WERI-Rb-1 (cell line): Measurements from ENCODE around the gene TOM1L2.

Source experiments
- DNase-seq: peaks from one replicate; pipeline ENCODE4 v3.0.0-alpha.2; 2020
- H3K27ac ChIP-seq: fragments of 250-450 bp; sonication (Bioruptor Pico); 2 replicates; pipeline ENCODE4 v1.5.1; 2020; ENCODE audit warnings: mild to moderate bottlenecking, moderate library complexity
- H3K27me3 ChIP-seq: fragments of 250-450 bp; sonication (Bioruptor Pico); 2 replicates; pipeline ENCODE4 v1.5.1; 2021; ENCODE audit warnings: mild to moderate bottlenecking, low read depth, moderate library complexity; ENCODE audit not compliant: insufficient read depth, severe bottlenecking
- H3K36me3 ChIP-seq: fragments of 250-450 bp; sonication (Bioruptor Pico); 2 replicates; pipeline ENCODE4 v1.5.1; 2020; ENCODE audit warnings: mild to moderate bottlenecking, moderate library complexity
- H3K4me3 ChIP-seq: 2 replicates; pipeline ENCODE4 v1.5.1; 2011; ENCODE audit warnings: low read depth, mild to moderate bottlenecking, control low read depth, low read length
- H3K9me3 ChIP-seq: fragments of 250-450 bp; sonication (Bioruptor Pico); 2 replicates; pipeline ENCODE4 v1.5.1; 2021; ENCODE audit warnings: mild to moderate bottlenecking, moderate library complexity; ENCODE audit not compliant: severe bottlenecking
- CTCF ChIP-seq: IDR thresholded peaks from 2 replicates; pipeline ENCODE4 v1.5.1; 2011; ENCODE audit warnings: low read depth, mild to moderate bottlenecking, control low read depth, inconsistent platforms, low read length

Gene TOM1L2

GRCh38 chr17:18017958-18018357 lies 45.8 kb upstream of the TOM1L2 start:
- H3K9me3 ChIP-seq = no peaks in the 10 kb centered on the region
- no peaks in the 10 kb centered on the region; the same call in 1 of the 2 replicates for H3K36me3 ChIP-seq
- H3K27me3 ChIP-seq = no peaks in the 10 kb centered on the region
- H3K4me3 ChIP-seq = no peak overlapping the region
- no peak overlapping the region for H3K27ac ChIP-seq
- no peak for TF ChIP-seq CTCF
- no peak for DNase-seq

- H3K4me3 ChIP-seq = no peak overlapping the region
- no peaks in the 10 kb centered on the region for H3K9me3 ChIP-seq
- H3K27me3 ChIP-seq = no peaks in the 10 kb centered on the region
- no peak for DNase-seq
- H3K36me3 ChIP-seq = no peaks in the 10 kb centered on the region; the same call in 1 of the 2 replicates
- H3K27ac ChIP-seq = no peak overlapping the region
- no peak for TF ChIP-seq CTCF
Measured at GRCh38 chr17:18016426-18016825, 44.2 kb upstream of the TOM1L2 start.

GRCh38 chr17:18015593-18015992 lies 43.4 kb upstream of the TOM1L2 start:
- H3K27ac ChIP-seq = no peak overlapping the region
- H3K27me3 ChIP-seq = no peaks in the 10 kb centered on the region
- TF ChIP-seq CTCF = no peak
- H3K9me3 ChIP-seq = no peaks in the 10 kb centered on the region
- DNase-seq = no peak
- no peaks in the 10 kb centered on the region for H3K36me3 ChIP-seq
- no peak overlapping the region for H3K4me3 ChIP-seq

GRCh38 chr17:18014006-18014405 lies 41.8 kb upstream of the TOM1L2 start:
- Histone ChIP-seq H3K36me3 (no peaks in the 10 kb centered on the region), H3K4me3 (no peak overlapping the region), H3K27ac (no peak overlapping the region), H3K27me3 (no peaks in the 10 kb centered on the region), H3K9me3 (no peaks in the 10 kb centered on the region)
- no peak for DNase-seq
- TF ChIP-seq CTCF = no peak

- H3K27me3 ChIP-seq = no peaks in the 10 kb centered on the region
Measured at GRCh38 chr17:18011286-18011685, 39.1 kb upstream of the TOM1L2 start.

More at GRCh38 chr17:18011286-18011685, 39.1 kb upstream of the TOM1L2 start:
- Histone ChIP-seq H3K9me3 (no peaks in the 10 kb centered on the region), H3K27ac (no peak overlapping the region), H3K36me3 (no peaks in the 10 kb centered on the region), H3K4me3 (no peak overlapping the region)
- TF ChIP-seq CTCF = no peak
- no peak for DNase-seq
